ENCODE results near the gene JUND. TPM values are rescaled to one million over a fixed set of nuclear protein-coding genes. Genes with fewer than 3 reads are reported as not detected.

Gene JUND
- polyA plus RNA-seq, 2 of the 4 experiments (the other 2 are of a cell fraction), result 65.1 to 68.9 TPM

- TF ChIP-seq FOXS1 (CRISPR knock-in tag; IDR thresholded peaks at IDR 0.05) (no peak), FOSL2 (IDR thresholded peaks at IDR 0.05) (no peak), FOSL2 (CRISPR knock-in tag; IDR thresholded peaks at IDR 0.05) (no peak), ATOH8 (CRISPR knock-in tag; IDR thresholded peaks at IDR 0.05; ENCODE audit: low read depth) (no peak), E2F6 (IDR thresholded peaks at IDR 0.05; ENCODE audit: borderline replicate concordance, low read depth) (no peak), KDM1A (IDR thresholded peaks at IDR 0.05; ENCODE audit: low read depth) (no peak), SMC3 (IDR thresholded peaks at IDR 0.05) (no peak), CHD4 (IDR thresholded peaks at IDR 0.05; ENCODE audit: borderline replicate concordance) (no peak), REST (IDR thresholded peaks at IDR 0.05) (peak; percentile 77; the same call in 1 of the 2 replicates), EHMT2 (IDR thresholded peaks at IDR 0.05; ENCODE audit: low read depth) (no peak), TFCP2L1 (CRISPR knock-in tag; IDR thresholded peaks at IDR 0.05) (no peak), MAX (IDR thresholded peaks at IDR 0.05) (0 out of 2 replicates have a peak, but pooled peaks have one; percentile 21), ELK1 (IDR thresholded peaks at IDR 0.05; ENCODE audit: low read depth, low read length) (no peak), JUNB (IDR thresholded peaks at IDR 0.05) (no peak), HOXB5 (CRISPR knock-in tag; IDR thresholded peaks at IDR 0.05) (no peak), CEBPB (IDR thresholded peaks at IDR 0.05) (no peak), RCOR1 (IDR thresholded peaks at IDR 0.05; ENCODE audit: low read depth, low read length) (no peak)
- Histone ChIP-seq H3K9me3 (no peaks in the 10 kb centered on the region), H3K4me1 (no peaks in the 10 kb centered on the region), H3K4me3 (no peak overlapping the region), H3K4me2 (no peak overlapping the region), H3K27ac (no peak overlapping the region)
- ChIA-PET POLR2A (interaction anchor here (0.9 kb wide), 1 partner anchor 8 kb away, joined by 4 read pairs; no protein-coding TSS in a partner anchor), CTCF (interaction anchor here (1.0 to 3.9 kb wide), 6 partner anchors 11 to 126 kb away, joined by 3 to 45 read pairs (median 4); a partner anchor contains a TSS)
- DNase-seq (ENCODE audit: low read depth in 1 of 2, low spot score in 1 of 2) (no peak), FAIRE-seq (no peak), ATAC-seq (0 out of 6 replicates have a peak, but pooled peaks of 1 of the 2 experiments have one; percentile 39)
- 26% methylated on average over 12 of the region's 12 CpGs for WGBS (ENCODE audit: missing lambda C conversion rate)
Measured at GRCh38 chr19:18239303-18239702, 42.1 kb downstream of the JUND start.

GRCh38 chr19:18234194-18234593 is 47.2 kb downstream of the JUND start:
- Histone ChIP-seq H3K27ac (no peak overlapping the region), H3K4me1 (peaks cover 20% of the 10 kb centered on the region), H3K4me2 (no peak overlapping the region), H3K9me3 (no peaks in the 10 kb centered on the region), H3K4me3 (no peak overlapping the region)
- CTCF ChIA-PET, result interaction anchor here (1.0 to 4.7 kb wide), 4 partner anchors 13 to 42 kb away, joined by 3 to 34 read pairs (median 4); no protein-coding TSS in a partner anchor
- FAIRE-seq (no peak), ATAC-seq (no peak), DNase-seq (ENCODE audit: low read depth in 1 of 2, low spot score in 1 of 2) (no peak)
- WGBS (ENCODE audit: missing lambda C conversion rate), result 14% methylated on average over 6 of the region's 6 CpGs
- POLR2A ChIA-PET, result no interaction called here
- TF ChIP-seq ZSCAN20 (CRISPR knock-in tag; IDR thresholded peaks at IDR 0.05) (no peak), MAX (IDR thresholded peaks at IDR 0.05) (no peak), ATOH8 (CRISPR knock-in tag; IDR thresholded peaks at IDR 0.05; ENCODE audit: low read depth) (no peak), USF2 (IDR thresholded peaks at IDR 0.05) (no peak), HES2 (IDR thresholded peaks at IDR 0.05) (no peak), POLR2A (IDR thresholded peaks at IDR 0.05; ENCODE audit: low read length) (no peak), KDM1A (IDR thresholded peaks at IDR 0.05; ENCODE audit: low read depth) (no peak), REST (IDR thresholded peaks at IDR 0.05) (no peak), ZC3H11A (IDR thresholded peaks at IDR 0.05) (no peak), CBX8 (IDR thresholded peaks at IDR 0.05) (no peak), E2F6 (IDR thresholded peaks at IDR 0.05; ENCODE audit: borderline replicate concordance, low read depth) (no peak)

Measured in A549 (cell line).